Uterus (tissue), 4 donors: ENCODE results near the gene EIF4B. TPM values are rescaled to one million over a fixed set of nuclear protein-coding genes. Genes with fewer than 3 reads are reported as not detected.
"Not testable (repeated sequence)": the region's sequence is repeated elsewhere in the genome, so short reads cannot be mapped to it uniquely, and the experiment has no call there.

Experiments used
- DNase-seq, 2 donors: peaks; one replicate each; pipeline ENCODE4 v3.0.0-alpha.2; 2019 to 2020
- H3K27ac ChIP-seq, 2 donors: fragments of 200-600 bp; sonication (generic); 1 replicate in 1 of 2; 2 replicates in 1 of 2; pipeline ENCODE4 v1.5.1; 2016 to 2018
- H3K27me3 ChIP-seq, 2 donors: fragments of 200-600 bp; sonication (generic); one replicate each; pipeline ENCODE4 v1.5.1; 2018 to 2019; ENCODE audit warnings: control low read depth in 1 of 2
- H3K36me3 ChIP-seq, 2 donors: fragments of 200-600 bp; sonication (generic); one replicate each; pipeline ENCODE4 v1.5.1; 2019; ENCODE audit warnings: control low read depth in 1 of 2
- H3K4me1 ChIP-seq, 2 donors: fragments of 200-600 bp; sonication (generic); one replicate each; pipeline ENCODE4 v1.5.1; 2018 to 2019; ENCODE audit warnings: control low read depth in 1 of 2
- H3K4me3 ChIP-seq, 2 donors: fragments of 200-600 bp; sonication (generic); 1 replicate in 1 of 2; 2 replicates in 1 of 2; pipeline ENCODE4 v1.5.1; 2018 to 2019; ENCODE audit warnings: mild to moderate bottlenecking in 1 of 2
- H3K9me3 ChIP-seq, 2 donors: fragments of 200-600 bp; sonication (generic); one replicate each; pipeline ENCODE4 v1.5.1; 2019; ENCODE audit warnings: control low read depth in 1 of 2
- POLR2A ChIP-seq, 2 donors: fragments of 450-650 bp; IDR thresholded peaks; one replicate each; pipeline ENCODE4 v1.6.1; 2016; ENCODE audit warnings: antibody characterized with exemption in 2 of 2, mild to moderate bottlenecking in 1 of 2, moderate library complexity in 1 of 2
- intact Hi-C: fragments of 100-400 bp; cut with DNase I; formaldehyde crosslinking; loops from one replicate; pipeline ENCODE4 v1.15.1; 2023; ENCODE audit warnings: low total_unique reads
- total RNA-seq, 4 donors: library from RNA; depleted of rRNA in 3 of 4; stranded (reverse); fragments of >200 nt in 3 of 4; gene quantifications; one replicate each; pipeline versions ENCODE4 v1.1.0 to v1.2.4, GENCODE V29; 2014 to 2023
- TF ChIP-seq, protein P1 (sequence below), 4 experiments: fragments of 200-600 bp in 2 of 4; fragments of 450-650 bp in 2 of 4; sonication (generic) in 2 of 4; IDR thresholded peaks; one replicate each; pipeline ENCODE4 v1.5.1; 2016 to 2019; ENCODE audit warnings: antibody characterized with exemption in 4 of 4, mild to moderate bottlenecking in 2 of 4, moderate library complexity in 1 of 4
- donor health status: DM: yes; HTN: yes; CAD: no.

Gene EIF4B
- total RNA-seq, 4 donors from 2014 or later, result 388 to 1,076 (median 585) TPM

DNA sequence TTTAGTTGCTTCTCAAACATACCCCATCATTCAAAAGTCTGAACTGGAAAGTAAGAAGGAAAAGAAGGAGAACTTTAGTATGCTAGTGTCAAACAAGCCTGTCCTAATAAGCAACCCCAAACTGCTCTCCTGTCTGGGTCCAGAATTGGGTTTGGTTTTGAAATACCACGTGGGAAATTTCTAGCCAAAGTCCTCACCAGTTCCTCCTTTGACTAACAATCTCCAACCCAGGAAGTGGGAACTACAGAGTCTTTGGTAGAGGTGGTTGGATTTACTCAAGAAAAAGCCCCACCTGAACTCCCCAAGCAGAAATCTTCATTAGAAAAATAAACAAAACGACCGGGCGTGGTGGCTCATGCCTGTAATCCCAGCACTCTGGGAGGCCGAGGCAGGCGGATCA is 17.4 kb upstream of the EIF4B start:
- Histone ChIP-seq H3K4me1 (no peaks in the 10 kb centered on the region), H3K27me3 (no peaks in the 10 kb centered on the region), H3K36me3 (no peaks in the 10 kb centered on the region), H3K27ac (no peak overlapping the region), H3K9me3 (no peaks in the 10 kb centered on the region), H3K4me3 (no peak overlapping the region)
- intact Hi-C loops, result no loop called here
- no peak for TF ChIP-seq POLR2A (IDR thresholded peaks at IDR 0.05)
- TF ChIP-seq, protein P1, sequence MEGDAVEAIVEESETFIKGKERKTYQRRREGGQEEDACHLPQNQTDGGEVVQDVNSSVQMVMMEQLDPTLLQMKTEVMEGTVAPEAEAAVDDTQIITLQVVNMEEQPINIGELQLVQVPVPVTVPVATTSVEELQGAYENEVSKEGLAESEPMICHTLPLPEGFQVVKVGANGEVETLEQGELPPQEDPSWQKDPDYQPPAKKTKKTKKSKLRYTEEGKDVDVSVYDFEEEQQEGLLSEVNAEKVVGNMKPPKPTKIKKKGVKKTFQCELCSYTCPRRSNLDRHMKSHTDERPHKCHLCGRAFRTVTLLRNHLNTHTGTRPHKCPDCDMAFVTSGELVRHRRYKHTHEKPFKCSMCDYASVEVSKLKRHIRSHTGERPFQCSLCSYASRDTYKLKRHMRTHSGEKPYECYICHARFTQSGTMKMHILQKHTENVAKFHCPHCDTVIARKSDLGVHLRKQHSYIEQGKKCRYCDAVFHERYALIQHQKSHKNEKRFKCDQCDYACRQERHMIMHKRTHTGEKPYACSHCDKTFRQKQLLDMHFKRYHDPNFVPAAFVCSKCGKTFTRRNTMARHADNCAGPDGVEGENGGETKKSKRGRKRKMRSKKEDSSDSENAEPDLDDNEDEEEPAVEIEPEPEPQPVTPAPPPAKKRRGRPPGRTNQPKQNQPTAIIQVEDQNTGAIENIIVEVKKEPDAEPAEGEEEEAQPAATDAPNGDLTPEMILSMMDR (IDR thresholded peaks at IDR 0.05), result no peak
- no peak for DNase-seq

DNA sequence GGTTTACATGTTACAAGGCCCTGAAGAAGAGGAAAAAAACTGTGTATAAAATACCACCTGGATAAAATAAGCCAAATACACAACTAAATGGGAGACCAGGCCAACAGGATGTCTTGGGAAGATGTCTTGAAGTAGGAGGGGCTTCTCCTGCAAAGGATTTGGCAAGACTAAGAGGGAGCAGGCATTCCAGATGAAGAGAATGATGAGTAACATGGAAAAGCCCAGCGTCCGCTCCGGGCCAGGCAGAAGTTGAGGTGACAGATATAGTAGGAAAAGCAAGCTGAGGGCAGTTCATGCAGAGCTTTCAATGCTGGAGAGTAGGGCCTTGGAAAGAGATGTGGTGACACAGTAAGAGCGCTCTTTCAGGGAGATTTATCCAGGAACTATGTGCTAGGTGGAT is 16.1 kb upstream of the EIF4B start:
- no peaks in the 10 kb centered on the region for H3K4me1 ChIP-seq
- intact Hi-C loops, result no loop called here
- DNase-seq, result no peak
- no peaks in the 10 kb centered on the region for H3K9me3 ChIP-seq
- H3K4me3 ChIP-seq, result no peak overlapping the region
- no peaks in the 10 kb centered on the region for H3K36me3 ChIP-seq
- H3K27me3 ChIP-seq, result no peaks in the 10 kb centered on the region
- no peak overlapping the region for H3K27ac ChIP-seq
- TF ChIP-seq POLR2A (IDR thresholded peaks at IDR 0.05), result no peak
- TF ChIP-seq, protein P1 (IDR thresholded peaks at IDR 0.05), result no peak

DNA sequence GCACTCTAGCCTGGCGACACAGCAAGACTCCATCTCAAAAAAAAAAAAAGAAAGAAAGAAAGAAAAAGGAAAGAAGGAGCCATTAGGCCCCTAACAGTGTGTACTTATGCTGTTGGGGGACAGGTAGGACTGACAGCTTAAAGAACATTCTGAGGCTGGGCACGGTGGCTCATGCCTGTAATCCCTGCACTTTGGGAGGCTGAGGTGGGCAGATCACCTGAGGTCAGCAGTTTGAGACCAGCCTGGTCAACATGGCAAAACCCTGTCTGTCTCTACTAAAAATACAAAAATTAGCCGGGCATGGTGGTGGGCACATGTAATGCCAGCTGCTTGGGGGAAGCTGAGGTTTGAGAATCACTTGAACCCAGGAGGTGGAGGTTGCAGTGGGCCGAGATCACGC is 14.0 kb upstream of the EIF4B start:
- H3K27ac ChIP-seq, H3K4me3 ChIP-seq, H3K27me3 ChIP-seq, intact Hi-C loops, DNase-seq, H3K4me1 ChIP-seq, H3K9me3 ChIP-seq, H3K36me3 ChIP-seq: not testable (repeated sequence)

DNA sequence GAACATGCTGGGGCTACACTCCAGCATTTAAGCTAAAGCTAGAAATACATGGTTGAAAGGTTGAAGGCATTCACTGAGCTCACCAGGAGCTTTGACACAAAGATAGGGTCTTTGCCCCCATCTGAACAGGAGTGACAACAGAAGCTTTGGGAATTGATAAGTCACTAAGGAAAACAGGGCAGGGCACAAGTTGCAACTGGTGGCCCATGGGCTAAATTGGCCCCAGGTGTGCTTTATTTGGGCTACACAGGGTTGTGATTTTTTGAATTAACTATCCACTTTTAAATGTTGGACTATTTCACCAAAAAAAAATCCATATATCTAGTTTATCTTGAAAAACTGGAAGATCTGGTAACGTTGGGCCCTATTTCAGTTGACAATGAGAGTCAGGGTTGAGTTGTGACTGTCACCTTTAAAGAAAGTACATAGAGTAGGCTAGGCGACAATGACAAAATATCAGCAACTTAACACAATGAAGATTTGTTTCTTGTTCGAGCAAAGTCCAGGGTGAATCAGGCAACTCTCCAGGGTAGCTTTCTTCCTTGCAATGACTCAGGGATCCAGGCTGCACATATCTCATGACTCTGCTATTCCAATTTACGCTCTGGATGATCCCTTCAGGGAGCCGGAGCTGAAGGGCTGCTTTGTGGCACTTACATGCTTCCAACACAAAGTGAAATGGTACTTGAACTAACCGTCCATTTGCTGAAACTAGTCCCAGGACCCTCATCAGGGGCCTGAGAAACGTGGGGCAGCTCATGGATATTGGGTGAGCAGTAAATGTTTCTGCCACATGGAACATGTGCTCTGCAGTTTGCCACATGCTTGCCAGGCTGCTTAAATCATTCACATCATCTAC is 13.3 kb upstream of the EIF4B start:
- no peaks in the 10 kb centered on the region for H3K4me1 ChIP-seq
- intact Hi-C loops, result no loop called here
- no peaks in the 10 kb centered on the region for H3K36me3 ChIP-seq
- no peak overlapping the region for H3K27ac ChIP-seq
- no peaks in the 10 kb centered on the region for H3K27me3 ChIP-seq
- DNase-seq, result no peak
- TF ChIP-seq, protein P1 (IDR thresholded peaks at IDR 0.05), result no peak
- TF ChIP-seq POLR2A (IDR thresholded peaks at IDR 0.05), result no peak
- H3K4me3 ChIP-seq, result no peak overlapping the region
- no peaks in the 10 kb centered on the region for H3K9me3 ChIP-seq

DNA sequence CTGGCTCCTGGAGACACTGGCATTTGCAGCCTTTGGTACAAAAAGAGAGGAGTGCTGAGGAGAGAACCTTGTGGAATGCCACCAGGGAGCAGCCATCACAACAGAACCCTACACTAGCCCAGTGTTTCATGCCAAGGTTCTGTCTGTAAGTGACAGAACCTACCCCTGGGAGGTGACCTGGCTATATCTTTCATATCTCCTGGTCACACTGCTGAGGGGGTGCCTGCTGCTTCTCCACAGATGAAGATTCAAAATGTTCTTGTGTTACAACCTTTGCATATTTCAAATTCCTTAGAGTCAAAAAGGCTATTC is 12.7 kb upstream of the EIF4B start:
- Histone ChIP-seq H3K4me1 (no peaks in the 10 kb centered on the region), H3K4me3 (no peak overlapping the region), H3K27me3 (no peaks in the 10 kb centered on the region), H3K36me3 (no peaks in the 10 kb centered on the region), H3K27ac (no peak overlapping the region), H3K9me3 (no peaks in the 10 kb centered on the region)
- intact Hi-C loops, result no loop called here
- no peak for DNase-seq
- TF ChIP-seq POLR2A (IDR thresholded peaks at IDR 0.05), result no peak
- TF ChIP-seq, protein P1 (IDR thresholded peaks at IDR 0.05), result no peak
